Suprapubic skin (tissue), 3 donors: ENCODE measurements around the gene PRR35.
A peak's percentile ranks its signal among the peaks of the same experiment; 100 is the strongest.

ENCODE experiments used
- CTCF ChIP-seq, 2 donors: fragments of 200-600 bp in 1 of 2; fragments of 450-650 bp in 1 of 2; sonication (generic) in 1 of 2; IDR thresholded peaks; one replicate each; pipeline ENCODE4 v1.5.1; 2016 to 2019; ENCODE audit warnings: antibody characterized with exemption in 2 of 2, mild to moderate bottlenecking in 1 of 2, moderate library complexity in 1 of 2
- POLR2AphosphoS5 ChIP-seq, 3 donors: sonication (generic); formaldehyde crosslinking; IDR thresholded peaks; one replicate each; pipeline ENCODE4 v1.6.1; 2017; ENCODE audit warnings: antibody characterized with exemption in 3 of 3

- TF ChIP-seq CTCF (IDR thresholded peaks at IDR 0.05) = no peak
- TF ChIP-seq POLR2AphosphoS5 (IDR thresholded peaks at IDR 0.05) = peak in 2 of 3 donors; percentile 45 to 84
These were observed 28.9 kb downstream of the PRR35 start for GRCh38 chr16:588889-589657.
